NB4 (cell line): Measurements from ENCODE around the gene TRANK1.

Experiments
- POLR2A ChIP-seq: IDR thresholded peaks from 2 replicates; pipeline ENCODE4 v1.6.1; 2011; ENCODE audit warnings: mild to moderate bottlenecking; ENCODE audit not compliant: insufficient read length; ENCODE audit errors: extremely low read depth
- TF ChIP-seq, protein P1 (sequence below): IDR thresholded peaks from one replicate; pipeline ENCODE4 v1.5.1; 2012; ENCODE audit warnings: low read depth, low read length
- TF ChIP-seq, protein P2 (sequence below): IDR thresholded peaks from 2 replicates; pipeline ENCODE4 v1.6.1; 2011; ENCODE audit warnings: low read depth, low read length

DNA sequence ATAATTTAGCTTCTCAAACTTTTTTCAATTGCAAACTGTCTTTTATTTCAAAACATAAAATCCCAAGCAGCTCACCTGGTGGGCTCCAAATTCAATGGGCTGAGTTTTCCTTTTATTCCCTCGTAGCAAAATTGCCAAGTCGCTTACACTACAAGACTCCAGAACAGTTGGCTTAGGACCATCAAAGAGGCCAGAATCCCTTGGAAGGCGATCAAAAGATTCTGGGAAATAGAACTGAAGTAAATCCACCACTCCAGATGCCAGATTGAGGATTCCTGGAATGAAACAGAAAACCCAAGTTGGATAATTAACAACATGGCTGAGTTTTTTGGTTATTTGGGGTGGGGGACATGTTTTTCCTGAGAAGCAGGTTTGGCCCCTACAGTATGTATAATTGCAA, 92.8 kb downstream of the TRANK1 start:
- TF ChIP-seq, protein P1, sequence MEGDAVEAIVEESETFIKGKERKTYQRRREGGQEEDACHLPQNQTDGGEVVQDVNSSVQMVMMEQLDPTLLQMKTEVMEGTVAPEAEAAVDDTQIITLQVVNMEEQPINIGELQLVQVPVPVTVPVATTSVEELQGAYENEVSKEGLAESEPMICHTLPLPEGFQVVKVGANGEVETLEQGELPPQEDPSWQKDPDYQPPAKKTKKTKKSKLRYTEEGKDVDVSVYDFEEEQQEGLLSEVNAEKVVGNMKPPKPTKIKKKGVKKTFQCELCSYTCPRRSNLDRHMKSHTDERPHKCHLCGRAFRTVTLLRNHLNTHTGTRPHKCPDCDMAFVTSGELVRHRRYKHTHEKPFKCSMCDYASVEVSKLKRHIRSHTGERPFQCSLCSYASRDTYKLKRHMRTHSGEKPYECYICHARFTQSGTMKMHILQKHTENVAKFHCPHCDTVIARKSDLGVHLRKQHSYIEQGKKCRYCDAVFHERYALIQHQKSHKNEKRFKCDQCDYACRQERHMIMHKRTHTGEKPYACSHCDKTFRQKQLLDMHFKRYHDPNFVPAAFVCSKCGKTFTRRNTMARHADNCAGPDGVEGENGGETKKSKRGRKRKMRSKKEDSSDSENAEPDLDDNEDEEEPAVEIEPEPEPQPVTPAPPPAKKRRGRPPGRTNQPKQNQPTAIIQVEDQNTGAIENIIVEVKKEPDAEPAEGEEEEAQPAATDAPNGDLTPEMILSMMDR: no peak
- TF ChIP-seq POLR2A: no peak
- TF ChIP-seq, protein P2, sequence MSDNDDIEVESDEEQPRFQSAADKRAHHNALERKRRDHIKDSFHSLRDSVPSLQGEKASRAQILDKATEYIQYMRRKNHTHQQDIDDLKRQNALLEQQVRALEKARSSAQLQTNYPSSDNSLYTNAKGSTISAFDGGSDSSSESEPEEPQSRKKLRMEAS: no peak
